GM23338 (cell line): Measurements from ENCODE around the gene SOWAHA. TPM values are rescaled to one million over a fixed set of nuclear protein-coding genes. Genes with fewer than 3 reads are reported as not detected.

Experiments used
- ATAC-seq: fragments of 200-7000 bp; cut with Tn5 transposase; 3 replicates; pipeline ENCODE4 v1.9.1; 2020
- DNase-seq: peaks from one replicate; pipeline ENCODE4 v3.0.0-alpha.2; 2015; ENCODE audit warnings: low spot score
- H2AFZ ChIP-seq: fragments of 200-600 bp; sonication (generic); 2 replicates; pipeline ENCODE4 v1.8.0; 2016; ENCODE audit warnings: antibody characterized with exemption, mild to moderate bottlenecking, moderate library complexity
- H3F3A ChIP-seq: fragments of 200-600 bp; sonication (generic); replicated peaks from 2 replicates; pipeline ENCODE4 v1.8.0; 2017; ENCODE audit warnings: antibody characterized with exemption, mixed run types, low read depth
- H3K27ac ChIP-seq: fragments of 200-600 bp; sonication (generic); 2 replicates; pipeline ENCODE4 v1.6.1; 2016; ENCODE audit warnings: low read depth
- H3K27me3 ChIP-seq: fragments of 200-600 bp; sonication (generic); 2 replicates; pipeline ENCODE4 v1.8.0; 2016; ENCODE audit warnings: mild to moderate bottlenecking, mixed run types, moderate library complexity; ENCODE audit not compliant: insufficient read depth
- H3K36me3 ChIP-seq: fragments of 200-600 bp; sonication (generic); 2 replicates; pipeline ENCODE4 v1.8.0; 2016; ENCODE audit warnings: mild to moderate bottlenecking; ENCODE audit not compliant: insufficient read depth
- H3K4me1 ChIP-seq: fragments of 200-600 bp; sonication (generic); 2 replicates; pipeline ENCODE4 v1.8.0; 2016; ENCODE audit warnings: mild to moderate bottlenecking, moderate library complexity; ENCODE audit not compliant: insufficient read depth
- H3K4me2 ChIP-seq: fragments of 200-600 bp; sonication (generic); 2 replicates; pipeline ENCODE4 v1.7.1; 2017; ENCODE audit warnings: mixed run types
- H3K4me3 ChIP-seq: fragments of 200-600 bp; sonication (generic); 2 replicates; pipeline ENCODE4 v1.6.1; 2016; ENCODE audit warnings: mixed run types
- H3K79me2 ChIP-seq: fragments of 200-600 bp; sonication (generic); replicated peaks from 2 replicates; pipeline ENCODE4 v1.8.0; 2017; ENCODE audit warnings: mild to moderate bottlenecking; ENCODE audit not compliant: insufficient read depth
- H3K9me2 ChIP-seq: fragments of 200-600 bp; sonication (generic); 2 replicates; pipeline ENCODE4 v1.8.0; 2017; ENCODE audit not compliant: insufficient read depth
- H4K20me1 ChIP-seq: fragments of 200-600 bp; sonication (generic); replicated peaks from 2 replicates; pipeline ENCODE4 v1.8.0; 2017; ENCODE audit warnings: mild to moderate bottlenecking; ENCODE audit not compliant: insufficient read depth
- H3K27ac Mint-ChIP-seq: 2 replicates; pipeline ENCODE4 v1.8.0; 2020; ENCODE audit warnings: inconsistent platforms, mild to moderate bottlenecking, moderate library complexity, mixed read lengths
- H3K27me3 Mint-ChIP-seq: 3 replicates; pipeline ENCODE4 v1.8.0; 2022; ENCODE audit warnings: low read depth, mild to moderate bottlenecking, moderate library complexity, mixed read lengths, inconsistent platforms; ENCODE audit not compliant: insufficient read depth, poor library complexity
- H3K36me3 Mint-ChIP-seq: 3 replicates; pipeline ENCODE4 v1.8.0; 2021; ENCODE audit warnings: low read depth, mild to moderate bottlenecking, inconsistent platforms, moderate library complexity, mixed read lengths
- H3K4me1 Mint-ChIP-seq: 3 replicates; pipeline ENCODE4 v1.8.0; 2020; ENCODE audit warnings: mild to moderate bottlenecking, inconsistent platforms, mixed read lengths
- H3K4me3 Mint-ChIP-seq: 3 replicates; pipeline ENCODE4 v1.8.0; 2021; ENCODE audit warnings: moderate library complexity, mild to moderate bottlenecking, inconsistent platforms, mixed read lengths
- H3K9me3 Mint-ChIP-seq: 3 replicates; pipeline ENCODE4 v1.8.0; 2020; ENCODE audit warnings: moderate library complexity, mild to moderate bottlenecking, inconsistent platforms, mixed read lengths
- CREB1 ChIP-seq: fragments of 250-450 bp; sonication (Bioruptor Pico); IDR thresholded peaks from 2 replicates; pipeline ENCODE4 v1.5.0; 2020; ENCODE audit warnings: low read depth, mild to moderate bottlenecking, moderate library complexity
- EZH2 ChIP-seq: fragments of 200-600 bp; sonication (generic); IDR thresholded peaks from one replicate; pipeline ENCODE4 v1.8.0; 2017; ENCODE audit warnings: antibody characterized with exemption, mild to moderate bottlenecking, low read depth; ENCODE audit not compliant: unreplicated experiment
- EZH2phosphoT487 ChIP-seq: fragments of 200-600 bp; sonication (generic); IDR thresholded peaks from one replicate; pipeline ENCODE4 v1.8.1; 2018; ENCODE audit warnings: antibody characterized with exemption; ENCODE audit not compliant: unreplicated experiment
- JUNB ChIP-seq: IDR thresholded peaks from one replicate; pipeline ENCODE4 v1.6.1; 2016; ENCODE audit warnings: antibody characterized with exemption; ENCODE audit not compliant: unreplicated experiment
- NANOG ChIP-seq: IDR thresholded peaks from 2 replicates; pipeline ENCODE4 v1.6.1; 2016; ENCODE audit warnings: antibody characterized with exemption, borderline replicate concordance
- POLR2AphosphoS5 ChIP-seq: IDR thresholded peaks from 2 replicates; pipeline ENCODE4 v1.6.1; 2016; ENCODE audit warnings: antibody characterized with exemption, low read depth
- STAT1 ChIP-seq: IDR thresholded peaks from one replicate; pipeline ENCODE4 v1.6.1; 2016; ENCODE audit warnings: antibody characterized with exemption; ENCODE audit not compliant: unreplicated experiment
- ZNF114 ChIP-seq: fragments of 250-450 bp; sonication (Bioruptor Pico); IDR thresholded peaks from 2 replicates; pipeline ENCODE4 v1.5.0; 2020; ENCODE audit warnings: mild to moderate bottlenecking, moderate library complexity
- ZNF331 ChIP-seq: fragments of 250-450 bp; sonication (Bioruptor Pico); IDR thresholded peaks from 2 replicates; pipeline ENCODE4 v1.5.0; 2020; ENCODE audit warnings: low read depth, mild to moderate bottlenecking, moderate library complexity
- polyA plus RNA-seq: library from polyadenylated mRNA; unstranded; fragments of >200 nt; fragmentation: Nextera tagmentation; extraction: Ambion mirVana; gene quantifications from 2 replicates; pipeline ENCODE4 v1.2.1, GENCODE V29; 2016
- total RNA-seq: library from RNA; depleted of rRNA; stranded (reverse); fragments of >200 nt; shearing (Covaris generic); gene quantifications from 2 replicates; pipeline ENCODE4 v1.2.3, GENCODE V29; 2014
- TF ChIP-seq, protein P1 (sequence below), 2 experiments: fragments of 200-600 bp in 1 of 2; sonication (generic) in 1 of 2; conservative IDR thresholded peaks; 2 replicates each; pipeline versions ENCODE4 v1.5.1 to v1.6.1; 2016 to 2017; ENCODE audit warnings: antibody characterized with exemption in 2 of 2, low read depth in 2 of 2, mild to moderate bottlenecking in 2 of 2, moderate library complexity in 1 of 2
- TF ChIP-seq, protein P2 (sequence below): IDR thresholded peaks from 2 replicates; pipeline ENCODE4 v1.6.1; 2016; ENCODE audit warnings: antibody characterized with exemption
- TF ChIP-seq, protein P3 (sequence below): IDR thresholded peaks from one replicate; pipeline ENCODE4 v1.6.1; 2018; ENCODE audit warnings: antibody characterized with exemption; ENCODE audit not compliant: unreplicated experiment
- TF ChIP-seq, protein P4 (sequence below): fragments of 250-450 bp; sonication (Bioruptor Pico); IDR thresholded peaks from 2 replicates; pipeline ENCODE4 v1.5.0; 2020; ENCODE audit warnings: mild to moderate bottlenecking, moderate library complexity

The SOWAHA gene
- total and polyA plus RNA-seq, 2 experiments from 2014 or later = 0.18 to 0.52 TPM

DNA sequence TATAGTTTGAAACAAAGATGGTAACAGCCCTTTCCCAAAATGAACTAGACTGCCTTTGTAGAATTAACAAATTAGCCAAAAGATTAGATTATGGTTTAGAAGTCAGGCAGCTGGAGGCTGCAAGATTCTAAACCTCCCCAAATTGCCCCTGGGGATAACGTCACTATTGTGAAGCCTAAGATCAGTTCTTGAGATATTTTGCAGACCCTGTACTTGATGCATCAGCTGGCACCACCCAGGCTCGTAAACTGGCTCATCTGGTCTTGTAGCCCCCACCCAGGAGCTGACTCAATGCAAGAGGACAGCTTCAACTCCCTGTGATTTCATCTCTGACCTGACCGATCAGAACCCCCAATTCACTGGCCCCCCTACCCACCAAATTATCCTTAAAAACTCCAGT, 4.2 kb upstream of the SOWAHA start:
- Histone ChIP-seq H2AFZ (no peak overlapping the region), H3K36me3 (no peaks in the 10 kb centered on the region), H4K20me1 (no peaks in the 10 kb centered on the region), H3F3A (no peaks in the 10 kb centered on the region), H3K9me2 (no peaks in the 10 kb centered on the region), H3K4me2 (no peak overlapping the region), H3K4me1 (peaks cover 12% of the 10 kb centered on the region), H3K4me3 (no peak overlapping the region), H3K79me2 (no peaks in the 10 kb centered on the region), H3K27ac (no peak overlapping the region), H3K27me3 (peaks cover 35% of the 10 kb centered on the region)
- Mint-ChIP-seq H3K27me3 (peaks cover 40% of the 10 kb centered on the region), H3K36me3 (no peaks in the 10 kb centered on the region; the same call in 2 of the 3 replicates), H3K4me3 (no peak overlapping the region), H3K4me1 (peaks cover 20% of the 10 kb centered on the region), H3K9me3 (peaks cover 4% of the 10 kb centered on the region; the same call in 2 of the 3 replicates), H3K27ac (no peak overlapping the region)
- TF ChIP-seq POLR2AphosphoS5 = no peak
- TF ChIP-seq, protein P1, sequence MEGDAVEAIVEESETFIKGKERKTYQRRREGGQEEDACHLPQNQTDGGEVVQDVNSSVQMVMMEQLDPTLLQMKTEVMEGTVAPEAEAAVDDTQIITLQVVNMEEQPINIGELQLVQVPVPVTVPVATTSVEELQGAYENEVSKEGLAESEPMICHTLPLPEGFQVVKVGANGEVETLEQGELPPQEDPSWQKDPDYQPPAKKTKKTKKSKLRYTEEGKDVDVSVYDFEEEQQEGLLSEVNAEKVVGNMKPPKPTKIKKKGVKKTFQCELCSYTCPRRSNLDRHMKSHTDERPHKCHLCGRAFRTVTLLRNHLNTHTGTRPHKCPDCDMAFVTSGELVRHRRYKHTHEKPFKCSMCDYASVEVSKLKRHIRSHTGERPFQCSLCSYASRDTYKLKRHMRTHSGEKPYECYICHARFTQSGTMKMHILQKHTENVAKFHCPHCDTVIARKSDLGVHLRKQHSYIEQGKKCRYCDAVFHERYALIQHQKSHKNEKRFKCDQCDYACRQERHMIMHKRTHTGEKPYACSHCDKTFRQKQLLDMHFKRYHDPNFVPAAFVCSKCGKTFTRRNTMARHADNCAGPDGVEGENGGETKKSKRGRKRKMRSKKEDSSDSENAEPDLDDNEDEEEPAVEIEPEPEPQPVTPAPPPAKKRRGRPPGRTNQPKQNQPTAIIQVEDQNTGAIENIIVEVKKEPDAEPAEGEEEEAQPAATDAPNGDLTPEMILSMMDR (conservative IDR thresholded peaks at IDR 0.05; ENCODE audit: low read depth in 2 of 2) = no peak
- no peak for TF ChIP-seq NANOG
- TF ChIP-seq STAT1 = no peak
- TF ChIP-seq, protein P2, sequence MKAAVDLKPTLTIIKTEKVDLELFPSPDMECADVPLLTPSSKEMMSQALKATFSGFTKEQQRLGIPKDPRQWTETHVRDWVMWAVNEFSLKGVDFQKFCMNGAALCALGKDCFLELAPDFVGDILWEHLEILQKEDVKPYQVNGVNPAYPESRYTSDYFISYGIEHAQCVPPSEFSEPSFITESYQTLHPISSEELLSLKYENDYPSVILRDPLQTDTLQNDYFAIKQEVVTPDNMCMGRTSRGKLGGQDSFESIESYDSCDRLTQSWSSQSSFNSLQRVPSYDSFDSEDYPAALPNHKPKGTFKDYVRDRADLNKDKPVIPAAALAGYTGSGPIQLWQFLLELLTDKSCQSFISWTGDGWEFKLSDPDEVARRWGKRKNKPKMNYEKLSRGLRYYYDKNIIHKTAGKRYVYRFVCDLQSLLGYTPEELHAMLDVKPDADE = no peak
- TF ChIP-seq ZNF114 (CRISPR knock-in tag) = no peak
- TF ChIP-seq ZNF331 (CRISPR knock-in tag) = no peak
- TF ChIP-seq CREB1 (CRISPR knock-in tag) = no peak
- TF ChIP-seq, protein P3, sequence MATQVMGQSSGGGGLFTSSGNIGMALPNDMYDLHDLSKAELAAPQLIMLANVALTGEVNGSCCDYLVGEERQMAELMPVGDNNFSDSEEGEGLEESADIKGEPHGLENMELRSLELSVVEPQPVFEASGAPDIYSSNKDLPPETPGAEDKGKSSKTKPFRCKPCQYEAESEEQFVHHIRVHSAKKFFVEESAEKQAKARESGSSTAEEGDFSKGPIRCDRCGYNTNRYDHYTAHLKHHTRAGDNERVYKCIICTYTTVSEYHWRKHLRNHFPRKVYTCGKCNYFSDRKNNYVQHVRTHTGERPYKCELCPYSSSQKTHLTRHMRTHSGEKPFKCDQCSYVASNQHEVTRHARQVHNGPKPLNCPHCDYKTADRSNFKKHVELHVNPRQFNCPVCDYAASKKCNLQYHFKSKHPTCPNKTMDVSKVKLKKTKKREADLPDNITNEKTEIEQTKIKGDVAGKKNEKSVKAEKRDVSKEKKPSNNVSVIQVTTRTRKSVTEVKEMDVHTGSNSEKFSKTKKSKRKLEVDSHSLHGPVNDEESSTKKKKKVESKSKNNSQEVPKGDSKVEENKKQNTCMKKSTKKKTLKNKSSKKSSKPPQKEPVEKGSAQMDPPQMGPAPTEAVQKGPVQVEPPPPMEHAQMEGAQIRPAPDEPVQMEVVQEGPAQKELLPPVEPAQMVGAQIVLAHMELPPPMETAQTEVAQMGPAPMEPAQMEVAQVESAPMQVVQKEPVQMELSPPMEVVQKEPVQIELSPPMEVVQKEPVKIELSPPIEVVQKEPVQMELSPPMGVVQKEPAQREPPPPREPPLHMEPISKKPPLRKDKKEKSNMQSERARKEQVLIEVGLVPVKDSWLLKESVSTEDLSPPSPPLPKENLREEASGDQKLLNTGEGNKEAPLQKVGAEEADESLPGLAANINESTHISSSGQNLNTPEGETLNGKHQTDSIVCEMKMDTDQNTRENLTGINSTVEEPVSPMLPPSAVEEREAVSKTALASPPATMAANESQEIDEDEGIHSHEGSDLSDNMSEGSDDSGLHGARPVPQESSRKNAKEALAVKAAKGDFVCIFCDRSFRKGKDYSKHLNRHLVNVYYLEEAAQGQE = no peak
- no peak for TF ChIP-seq EZH2
- TF ChIP-seq EZH2phosphoT487 = no peak
- no peak for TF ChIP-seq JUNB
- TF ChIP-seq, protein P4, sequence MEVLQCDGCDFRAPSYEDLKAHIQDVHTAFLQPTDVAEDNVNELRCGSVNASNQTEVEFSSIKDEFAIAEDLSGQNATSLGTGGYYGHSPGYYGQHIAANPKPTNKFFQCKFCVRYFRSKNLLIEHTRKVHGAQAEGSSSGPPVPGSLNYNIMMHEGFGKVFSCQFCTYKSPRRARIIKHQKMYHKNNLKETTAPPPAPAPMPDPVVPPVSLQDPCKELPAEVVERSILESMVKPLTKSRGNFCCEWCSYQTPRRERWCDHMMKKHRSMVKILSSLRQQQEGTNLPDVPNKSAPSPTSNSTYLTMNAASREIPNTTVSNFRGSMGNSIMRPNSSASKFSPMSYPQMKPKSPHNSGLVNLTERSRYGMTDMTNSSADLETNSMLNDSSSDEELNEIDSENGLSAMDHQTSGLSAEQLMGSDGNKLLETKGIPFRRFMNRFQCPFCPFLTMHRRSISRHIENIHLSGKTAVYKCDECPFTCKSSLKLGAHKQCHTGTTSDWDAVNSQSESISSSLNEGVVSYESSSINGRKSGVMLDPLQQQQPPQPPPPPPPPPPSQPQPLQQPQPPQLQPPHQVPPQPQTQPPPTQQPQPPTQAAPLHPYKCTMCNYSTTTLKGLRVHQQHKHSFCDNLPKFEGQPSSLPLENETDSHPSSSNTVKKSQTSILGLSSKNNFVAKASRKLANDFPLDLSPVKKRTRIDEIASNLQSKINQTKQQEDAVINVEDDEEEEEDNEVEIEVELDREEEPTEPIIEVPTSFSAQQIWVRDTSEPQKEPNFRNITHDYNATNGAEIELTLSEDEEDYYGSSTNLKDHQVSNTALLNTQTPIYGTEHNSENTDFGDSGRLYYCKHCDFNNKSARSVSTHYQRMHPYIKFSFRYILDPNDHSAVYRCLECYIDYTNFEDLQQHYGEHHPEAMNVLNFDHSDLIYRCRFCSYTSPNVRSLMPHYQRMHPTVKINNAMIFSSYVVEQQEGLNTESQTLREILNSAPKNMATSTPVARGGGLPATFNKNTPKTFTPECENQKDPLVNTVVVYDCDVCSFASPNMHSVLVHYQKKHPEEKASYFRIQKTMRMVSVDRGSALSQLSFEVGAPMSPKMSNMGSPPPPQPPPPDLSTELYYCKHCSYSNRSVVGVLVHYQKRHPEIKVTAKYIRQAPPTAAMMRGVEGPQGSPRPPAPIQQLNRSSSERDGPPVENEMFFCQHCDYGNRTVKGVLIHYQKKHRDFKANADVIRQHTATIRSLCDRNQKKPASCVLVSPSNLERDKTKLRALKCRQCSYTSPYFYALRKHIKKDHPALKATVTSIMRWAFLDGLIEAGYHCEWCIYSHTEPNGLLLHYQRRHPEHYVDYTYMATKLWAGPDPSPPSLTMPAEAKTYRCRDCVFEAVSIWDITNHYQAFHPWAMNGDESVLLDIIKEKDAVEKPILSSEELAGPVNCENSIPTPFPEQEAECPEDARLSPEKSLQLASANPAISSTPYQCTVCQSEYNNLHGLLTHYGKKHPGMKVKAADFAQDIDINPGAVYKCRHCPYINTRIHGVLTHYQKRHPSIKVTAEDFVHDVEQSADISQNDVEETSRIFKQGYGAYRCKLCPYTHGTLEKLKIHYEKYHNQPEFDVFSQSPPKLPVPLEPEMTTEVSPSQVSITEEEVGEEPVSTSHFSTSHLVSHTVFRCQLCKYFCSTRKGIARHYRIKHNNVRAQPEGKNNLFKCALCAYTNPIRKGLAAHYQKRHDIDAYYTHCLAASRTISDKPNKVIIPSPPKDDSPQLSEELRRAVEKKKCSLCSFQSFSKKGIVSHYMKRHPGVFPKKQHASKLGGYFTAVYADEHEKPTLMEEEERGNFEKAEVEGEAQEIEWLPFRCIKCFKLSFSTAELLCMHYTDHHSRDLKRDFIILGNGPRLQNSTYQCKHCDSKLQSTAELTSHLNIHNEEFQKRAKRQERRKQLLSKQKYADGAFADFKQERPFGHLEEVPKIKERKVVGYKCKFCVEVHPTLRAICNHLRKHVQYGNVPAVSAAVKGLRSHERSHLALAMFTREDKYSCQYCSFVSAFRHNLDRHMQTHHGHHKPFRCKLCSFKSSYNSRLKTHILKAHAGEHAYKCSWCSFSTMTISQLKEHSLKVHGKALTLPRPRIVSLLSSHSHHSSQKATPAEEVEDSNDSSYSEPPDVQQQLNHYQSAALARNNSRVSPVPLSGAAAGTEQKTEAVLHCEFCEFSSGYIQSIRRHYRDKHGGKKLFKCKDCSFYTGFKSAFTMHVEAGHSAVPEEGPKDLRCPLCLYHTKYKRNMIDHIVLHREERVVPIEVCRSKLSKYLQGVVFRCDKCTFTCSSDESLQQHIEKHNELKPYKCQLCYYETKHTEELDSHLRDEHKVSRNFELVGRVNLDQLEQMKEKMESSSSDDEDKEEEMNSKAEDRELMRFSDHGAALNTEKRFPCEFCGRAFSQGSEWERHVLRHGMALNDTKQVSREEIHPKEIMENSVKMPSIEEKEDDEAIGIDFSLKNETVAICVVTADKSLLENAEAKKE (CRISPR knock-in tag) = no peak
- DNase-seq (no peak), ATAC-seq (no peak)
